SK-N-MC (cell line): Measurements from ENCODE around the gene UBE2K.

Source experiments
- EZH2 ChIP-seq: fragments of 200-600 bp; sonication (generic); IDR thresholded peaks from one replicate; pipeline ENCODE4 v1.6.1; 2017; ENCODE audit warnings: antibody characterized with exemption
- POLR2AphosphoS5 ChIP-seq: IDR thresholded peaks from 2 replicates; pipeline ENCODE4 v1.6.1; 2012; ENCODE audit warnings: mild to moderate bottlenecking, low read depth, low read length, borderline replicate concordance

DNA sequence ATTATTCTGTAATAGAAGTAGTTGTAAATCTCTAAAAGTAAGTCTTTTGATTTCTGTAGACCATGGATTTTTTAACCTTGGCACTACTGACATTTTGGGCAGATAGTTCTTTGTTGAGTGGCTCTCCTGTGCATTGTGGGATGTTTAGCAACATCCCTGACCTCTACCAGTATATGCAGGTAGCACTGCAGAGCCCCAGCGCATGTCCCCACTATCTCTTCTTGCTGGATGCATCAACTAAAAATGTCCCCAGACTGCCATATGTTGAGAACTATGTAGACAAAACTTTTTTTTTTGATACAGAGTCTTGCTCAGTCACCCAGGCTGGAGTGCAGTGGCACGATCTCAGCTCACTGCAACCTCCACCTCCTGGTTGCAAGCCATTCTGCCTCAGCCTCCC, 4.8 kb downstream of the UBE2K start:
- TF ChIP-seq POLR2AphosphoS5 (no peak), EZH2 (no peak)
